Stimulated activated CD8-positive, alpha-beta memory T cell treated with anti-CD3 and anti-CD28 coated beads, Interleukin-12 subunit alpha, Interleukin-12 subunit beta, amount 100 ng/mL, for 1 hour (primary cell): Measurements from ENCODE around the gene ROR2.

Source experiments
- DNase-seq: peaks from one replicate; pipeline ENCODE4 v3.0.0-alpha.2; 2020; ENCODE audit warnings: low read depth

The ROR2 gene

GRCh38 chr9:91873637-91874051 is 76.4 kb downstream of the ROR2 start:
- DNase-seq: no peak

DNA sequence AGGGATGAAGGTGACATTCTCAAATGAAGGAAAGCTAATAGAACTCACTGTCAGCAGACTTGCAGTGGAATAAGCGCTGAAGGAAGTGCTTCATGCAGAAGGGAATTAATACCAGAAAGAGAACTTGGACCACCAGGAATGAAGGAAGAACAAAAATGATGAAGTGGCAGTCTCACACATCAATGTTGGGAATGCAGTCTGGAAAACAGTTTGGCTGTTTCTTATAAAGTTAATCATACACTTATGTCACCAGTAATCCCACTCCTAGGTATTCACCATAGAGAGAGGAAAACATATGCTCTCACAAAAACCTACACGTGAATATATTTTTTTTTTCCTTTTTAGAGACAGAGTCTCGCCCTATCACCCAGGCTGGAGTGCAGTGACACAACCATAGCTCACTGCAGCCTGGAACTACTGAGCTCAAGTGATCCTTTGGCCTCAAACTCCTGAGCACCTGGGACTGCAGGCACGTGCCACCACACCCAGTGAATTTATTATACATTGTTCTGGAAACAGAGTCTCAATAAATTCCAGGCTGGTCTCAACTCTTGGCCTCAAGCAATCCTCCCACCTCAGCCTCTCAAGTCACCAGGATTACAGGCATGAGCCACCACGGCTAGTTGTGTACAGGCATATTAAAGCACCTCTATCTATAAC is 81.2 kb downstream of the ROR2 start:
- DNase-seq: no peak

- no peak for DNase-seq
These were observed 82.3 kb downstream of the ROR2 start for GRCh38 chr9:91867740-91868139.

DNA sequence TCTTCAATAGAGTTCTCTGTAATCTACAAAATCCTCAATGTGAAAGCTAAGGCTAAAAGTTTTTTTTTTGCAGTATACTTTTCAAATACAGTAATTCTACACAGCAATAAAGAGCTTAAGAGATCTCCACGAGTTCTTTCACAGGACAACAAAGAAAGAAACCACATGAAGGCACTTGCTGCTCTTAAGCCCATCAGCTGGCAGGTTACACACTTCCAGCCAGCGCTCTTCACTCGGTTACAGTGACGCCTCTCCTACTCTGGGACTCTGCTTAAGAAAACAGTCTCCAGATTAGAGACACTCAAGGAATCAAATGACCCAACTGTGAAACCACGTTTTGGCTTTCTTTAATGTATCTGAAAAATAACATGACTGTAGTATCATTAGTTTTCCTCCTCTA is 85.0 kb downstream of the ROR2 start:
- DNase-seq: no peak

GRCh38 chr9:91864380-91864779 is 85.6 kb downstream of the ROR2 start:
- DNase-seq: no peak

- no peak for DNase-seq
These were observed 86.6 kb downstream of the ROR2 start for GRCh38 chr9:91863469-91863868.

- no peak for DNase-seq
These were observed 91.6 kb downstream of the ROR2 start for GRCh38 chr9:91858213-91859030.

GRCh38 chr9:91857291-91858212 is 92.5 kb downstream of the ROR2 start:
- no peak for DNase-seq

- DNase-seq: no peak
These were observed 93.6 kb downstream of the ROR2 start for GRCh38 chr9:91856419-91856818.

DNA sequence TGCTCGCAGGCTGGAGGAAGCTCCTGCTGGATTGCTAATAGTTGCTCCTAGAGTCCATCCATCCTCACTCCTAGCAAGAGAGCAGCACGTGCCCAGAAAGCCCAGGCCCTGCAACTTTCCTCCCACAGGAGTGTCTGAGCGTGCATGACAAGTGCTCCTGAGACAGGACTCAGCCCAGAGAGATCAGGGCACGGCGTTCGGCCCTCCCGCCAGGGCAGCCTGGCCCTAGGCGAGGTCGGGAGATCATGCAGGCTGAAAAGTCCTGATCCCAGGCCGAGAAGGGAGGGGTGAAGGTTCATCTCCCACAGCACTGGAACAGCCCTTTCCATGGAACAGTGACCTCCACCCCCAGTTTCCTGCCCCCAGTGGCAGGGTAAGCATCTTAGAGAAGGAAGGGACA is 94.8 kb downstream of the ROR2 start:
- DNase-seq: no peak

DNA sequence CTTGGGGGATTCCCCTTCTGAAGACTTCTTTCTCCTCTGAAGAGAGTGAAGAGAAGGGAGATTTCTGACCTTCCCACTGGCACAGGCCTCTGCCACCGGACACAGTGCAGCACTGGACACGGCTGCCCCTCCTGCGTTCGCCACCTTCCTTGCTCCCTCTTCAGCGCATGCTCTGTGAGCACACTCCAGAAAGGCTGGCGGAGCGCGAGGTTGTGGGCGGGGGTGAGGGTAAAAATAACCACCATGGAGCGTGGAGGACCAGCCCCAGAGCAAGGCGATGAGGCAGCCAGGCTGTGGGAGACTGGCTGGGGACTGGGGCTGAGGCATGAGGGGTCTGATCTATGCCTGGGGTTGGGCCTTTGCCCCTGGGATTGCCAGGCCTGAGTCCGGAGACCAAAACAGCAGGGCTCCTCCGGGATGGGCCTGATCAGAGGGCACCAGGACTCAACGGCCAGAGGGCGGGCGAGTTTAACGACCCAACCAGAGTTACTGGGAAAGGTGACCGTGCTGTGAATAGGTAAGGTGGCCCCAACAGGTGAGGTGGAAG is 97.2 kb downstream of the ROR2 start:
- no peak for DNase-seq

DNA sequence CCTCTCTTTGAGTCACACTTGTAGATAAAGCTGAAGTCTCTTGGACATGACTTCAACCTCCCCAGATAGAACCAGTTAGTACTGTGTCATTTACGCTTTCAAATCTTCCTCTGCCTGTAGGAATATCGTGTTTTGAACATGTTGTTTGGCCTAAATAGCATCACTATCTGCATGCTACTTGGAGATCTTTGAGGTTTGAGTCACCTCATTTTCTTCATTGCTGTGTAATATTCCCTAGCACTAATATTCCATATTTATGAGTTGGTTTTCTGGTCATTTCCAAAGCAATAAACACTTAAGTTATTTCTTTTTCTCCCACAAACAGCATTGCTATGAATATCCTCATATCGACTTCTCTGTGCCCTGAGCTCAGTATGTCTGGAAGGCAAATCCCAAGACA is 100.3 kb downstream of the ROR2 start:
- DNase-seq: no peak

DNA sequence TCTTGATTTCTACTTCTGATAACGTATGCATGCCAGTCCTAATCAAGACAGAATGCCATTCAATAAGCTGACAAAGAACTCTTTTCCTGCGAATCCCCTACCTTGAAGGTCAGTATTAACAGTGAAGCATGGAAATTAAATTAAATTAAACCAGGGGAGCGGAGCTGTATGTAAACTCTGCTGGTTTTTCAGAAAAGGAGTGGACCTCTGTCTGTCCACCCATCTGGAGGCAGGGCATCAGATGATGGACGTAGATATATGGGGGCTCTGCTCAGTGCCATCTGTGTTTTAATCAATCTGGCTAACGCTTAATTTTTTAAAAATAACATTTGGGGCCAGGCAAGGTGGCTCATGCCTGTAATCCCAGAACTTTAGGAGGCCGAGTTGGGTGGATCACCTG is 101.9 kb downstream of the ROR2 start:
- no peak for DNase-seq

DNA sequence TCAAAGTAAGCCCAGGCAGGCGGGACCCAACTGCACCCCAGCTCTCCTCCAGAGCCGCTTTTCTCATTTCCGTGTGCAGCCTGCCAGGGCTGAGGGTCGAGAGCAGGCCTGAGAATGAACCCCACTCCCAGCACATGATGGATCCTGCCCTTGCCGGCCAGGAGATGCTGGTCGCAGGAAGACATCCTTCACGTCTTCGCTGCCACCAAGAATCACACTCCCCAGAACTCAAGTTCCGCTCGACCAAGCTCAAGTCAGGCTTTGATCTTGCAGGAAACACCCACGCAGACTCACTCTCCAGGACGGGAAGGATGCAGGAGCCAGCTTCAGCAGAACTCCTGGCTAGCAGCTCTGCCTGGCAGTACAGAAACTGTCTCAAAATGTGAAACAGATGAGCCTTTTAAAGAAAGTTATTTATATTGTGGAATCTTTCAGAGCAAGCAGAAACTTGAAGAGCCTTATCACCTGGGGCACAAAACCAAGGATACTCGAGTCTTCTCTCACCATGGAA is 102.4 kb downstream of the ROR2 start:
- no peak for DNase-seq

DNA sequence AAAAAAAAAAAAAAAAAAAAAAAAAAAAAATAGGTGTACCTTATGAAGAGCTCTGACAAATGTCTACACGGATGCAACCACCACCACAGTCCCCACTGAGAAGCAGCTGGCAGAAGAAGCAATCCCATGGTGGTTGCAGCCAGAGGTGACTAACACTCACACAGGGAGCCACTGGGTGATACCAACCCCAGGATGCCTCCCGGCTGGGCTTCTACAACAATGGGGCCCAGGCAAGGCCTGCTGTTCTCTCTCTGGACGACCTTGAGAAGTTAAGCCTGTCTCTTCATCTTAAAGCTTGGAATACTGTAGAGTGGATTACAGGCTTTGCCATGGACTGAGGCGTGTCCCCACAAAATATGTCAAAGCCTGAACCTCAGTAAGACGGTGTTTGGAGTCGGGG is 104.1 kb downstream of the ROR2 start:
- DNase-seq: no peak

DNA sequence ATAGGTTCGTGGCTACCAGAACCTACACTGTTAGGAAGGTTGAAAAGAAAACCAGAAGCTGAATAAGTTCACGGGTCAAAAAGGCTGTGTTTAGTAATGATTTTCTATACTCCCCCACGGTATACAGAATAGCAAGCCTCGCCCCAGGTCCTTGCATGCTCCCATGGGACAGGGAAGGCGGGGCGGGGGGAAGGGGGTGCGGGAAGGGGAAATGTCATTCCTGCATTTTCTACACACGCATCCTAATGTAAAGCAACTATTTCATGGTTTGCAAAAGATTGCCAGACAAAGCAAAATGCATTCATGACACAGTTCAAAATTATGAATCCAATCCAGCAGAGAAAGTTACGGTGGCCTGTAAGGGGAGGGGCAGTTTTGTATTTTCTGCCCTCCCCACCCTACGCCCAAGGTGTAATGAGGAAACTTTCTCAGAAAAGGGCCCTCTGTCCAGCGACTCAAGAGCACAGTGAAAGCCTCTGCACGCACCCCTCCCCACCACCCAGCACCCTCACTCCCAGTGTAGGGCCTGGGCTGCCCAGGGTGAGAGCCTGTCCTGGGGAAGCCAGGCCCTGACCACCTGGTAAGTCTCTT is 105.2 kb downstream of the ROR2 start:
- no peak for DNase-seq

DNA sequence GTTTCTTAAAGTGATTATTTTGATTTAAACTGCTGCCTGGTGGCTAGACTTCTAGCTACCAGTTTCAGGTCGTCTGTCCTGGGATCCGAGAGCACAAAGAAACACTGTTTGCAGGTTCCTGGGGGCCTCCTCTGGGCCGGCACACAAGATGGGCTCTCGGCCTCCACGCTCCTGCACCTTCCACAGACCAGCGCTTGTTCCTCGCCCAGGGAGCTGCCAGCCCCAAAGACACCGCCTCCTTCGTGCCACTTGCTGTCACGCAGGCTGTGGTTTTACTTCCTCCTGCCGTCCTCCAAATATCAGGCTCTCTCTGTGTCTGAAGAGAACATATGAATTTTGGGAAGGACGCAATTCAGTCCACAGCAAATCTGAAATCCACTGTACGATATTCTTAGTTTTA is 105.8 kb downstream of the ROR2 start:
- DNase-seq: no peak

DNA sequence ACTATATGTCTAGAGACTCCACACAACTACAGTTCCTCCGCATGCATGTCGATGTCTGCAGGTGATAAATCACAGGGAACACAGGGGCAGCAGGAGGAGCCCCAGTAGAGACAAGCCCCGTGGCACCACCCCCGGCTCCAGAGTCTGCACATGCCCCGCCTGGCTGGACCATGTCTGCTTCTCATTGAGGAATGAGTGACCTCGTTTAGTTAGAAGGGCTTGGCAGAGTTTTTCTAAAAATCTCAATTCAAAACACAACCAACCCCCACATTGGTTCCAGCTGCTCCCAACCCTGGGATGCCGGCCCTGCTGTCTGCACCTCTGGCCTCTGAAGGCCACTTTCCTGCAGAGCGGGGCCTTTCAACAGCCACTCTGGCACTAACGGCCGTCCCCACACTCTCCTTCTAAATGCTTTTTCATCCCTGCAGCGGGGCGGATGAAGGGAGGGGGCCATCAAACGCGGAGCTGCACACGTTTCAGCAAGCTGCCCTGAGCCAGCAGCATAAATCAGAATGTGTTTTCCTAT is 106.3 kb downstream of the ROR2 start:
- no peak for DNase-seq

DNA sequence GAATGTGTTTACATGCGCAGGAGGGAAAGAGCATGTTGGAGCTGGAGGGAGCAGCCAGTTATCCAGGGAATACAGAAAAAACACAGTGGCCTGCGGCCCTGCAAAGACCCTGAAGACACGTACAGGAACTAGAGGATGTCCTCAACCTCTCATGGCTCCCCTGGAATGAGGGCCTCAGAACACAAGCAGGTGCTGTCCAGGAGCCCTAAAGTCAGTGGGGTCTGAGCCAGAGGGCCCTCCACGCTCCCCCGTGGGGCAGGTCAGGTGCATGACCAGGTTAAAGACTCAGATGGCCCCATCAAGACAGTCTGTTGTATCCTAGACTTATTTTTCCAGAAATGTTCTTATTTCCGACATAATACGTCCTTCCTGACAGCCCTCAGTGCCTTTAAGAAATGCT is 106.9 kb downstream of the ROR2 start:
- no peak for DNase-seq

DNA sequence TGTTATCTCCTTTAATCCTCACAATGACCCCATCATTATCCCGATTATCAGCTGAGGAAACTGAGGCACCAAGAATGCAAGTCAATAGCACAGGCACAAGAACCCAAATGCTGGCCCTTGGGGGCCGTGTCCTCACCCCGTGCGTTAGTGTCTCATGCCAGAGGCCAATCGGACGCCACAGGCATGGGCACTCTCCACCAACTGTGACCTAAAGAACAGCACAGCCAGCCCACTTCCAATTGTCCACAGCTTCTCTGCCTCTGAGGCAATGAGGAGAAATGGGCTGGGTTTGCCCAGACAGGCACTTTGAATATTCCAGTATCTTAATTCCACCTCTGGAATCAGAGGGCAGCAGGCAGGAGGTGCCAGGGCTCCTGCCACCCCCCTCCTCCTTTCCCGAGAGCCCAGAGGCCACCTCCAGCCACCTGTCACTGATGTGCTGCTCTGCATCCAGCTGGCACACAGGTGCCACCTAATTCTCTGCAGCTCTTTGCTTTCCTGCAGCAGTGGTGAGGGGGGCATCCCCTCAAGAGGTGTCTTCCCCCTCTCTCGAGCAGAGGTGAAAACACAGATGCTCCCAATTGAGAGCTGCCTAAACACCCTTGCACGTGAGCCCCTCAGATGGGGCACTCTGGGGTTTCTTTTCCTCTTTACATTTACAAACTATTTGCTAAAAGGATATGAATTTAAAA is 107.5 kb downstream of the ROR2 start:
- no peak for DNase-seq

- no peak for DNase-seq
These were observed 108.4 kb downstream of the ROR2 start for GRCh38 chr9:91841591-91841990.
